ENCODE measurements around the gene CMTM4.

Gene CMTM4

GRCh38 chr16:66639091-66639885 lies 57.3 kb downstream of the CMTM4 start:
- no peaks in the 10 kb centered on the region for H3K79me2 ChIP-seq (ENCODE audit: insufficient read depth, low read length)
- H3K9me3 ChIP-seq (ENCODE audit: insufficient read depth, low read depth, low read length): no peaks in the 10 kb centered on the region
- no peak overlapping the region for H3K9ac ChIP-seq (ENCODE audit: low read depth, low read length, poor library complexity, severe bottlenecking)
- H3K4me1 ChIP-seq (ENCODE audit: insufficient read depth, low read length, poor library complexity, severe bottlenecking): no peaks in the 10 kb centered on the region
- no peak overlapping the region for H2AFZ ChIP-seq (ENCODE audit: low read length)
- no peaks in the 10 kb centered on the region for H3K9me2 ChIP-seq (replicated peaks; ENCODE audit: low read depth, low read length)
- H3K27me3 ChIP-seq (ENCODE audit: insufficient read depth, low read length, poor library complexity, severe bottlenecking): no peaks in the 10 kb centered on the region
- no peaks in the 10 kb centered on the region for H3K36me3 ChIP-seq (ENCODE audit: insufficient read depth, low read length)
- H3F3A ChIP-seq (ENCODE audit: low read depth): no peaks in the 10 kb centered on the region
- no peaks in the 10 kb centered on the region for H4K20me1 ChIP-seq (ENCODE audit: insufficient read depth, low read length, poor library complexity, severe bottlenecking)
- TF ChIP-seq CTCF (conservative IDR thresholded peaks at IDR 0.05; ENCODE audit: low read length) (no peak), EZH2phosphoT487 (IDR thresholded peaks at IDR 0.05; ENCODE audit: borderline replicate concordance) (no peak)
- no peak overlapping the region for H3K4me3 ChIP-seq (ENCODE audit: low read length, poor library complexity, severe bottlenecking)
- no peak overlapping the region for H3K4me2 ChIP-seq (ENCODE audit: low read depth, low read length, poor library complexity, severe bottlenecking)

- H3K4me2 ChIP-seq (ENCODE audit: low read depth, low read length, poor library complexity, severe bottlenecking): no peak overlapping the region
- H2AFZ ChIP-seq (ENCODE audit: low read length): no peak overlapping the region
- H3F3A ChIP-seq (ENCODE audit: low read depth): no peaks in the 10 kb centered on the region
- TF ChIP-seq CTCF (conservative IDR thresholded peaks at IDR 0.05; ENCODE audit: low read length): no peak
- TF ChIP-seq EZH2phosphoT487 (IDR thresholded peaks at IDR 0.05; ENCODE audit: borderline replicate concordance): no peak
- H3K36me3 ChIP-seq (ENCODE audit: insufficient read depth, low read length): no peaks in the 10 kb centered on the region
- no peak overlapping the region for H3K9ac ChIP-seq (ENCODE audit: low read depth, low read length, poor library complexity, severe bottlenecking)
- H3K79me2 ChIP-seq (ENCODE audit: insufficient read depth, low read length): no peaks in the 10 kb centered on the region
- no peaks in the 10 kb centered on the region for H3K9me2 ChIP-seq (replicated peaks; ENCODE audit: low read depth, low read length)
- no peak overlapping the region for H3K4me3 ChIP-seq (ENCODE audit: low read length, poor library complexity, severe bottlenecking)
- no peaks in the 10 kb centered on the region for H3K9me3 ChIP-seq (ENCODE audit: insufficient read depth, low read depth, low read length)
- H3K4me1 ChIP-seq (ENCODE audit: insufficient read depth, low read length, poor library complexity, severe bottlenecking): no peaks in the 10 kb centered on the region
- H3K27me3 ChIP-seq (ENCODE audit: insufficient read depth, low read length, poor library complexity, severe bottlenecking): no peaks in the 10 kb centered on the region
- no peaks in the 10 kb centered on the region for H4K20me1 ChIP-seq (ENCODE audit: insufficient read depth, low read length, poor library complexity, severe bottlenecking)
Observed at GRCh38 chr16:66637806-66638205, 58.7 kb downstream of the CMTM4 start.

- TF ChIP-seq CTCF (conservative IDR thresholded peaks at IDR 0.05; ENCODE audit: low read length) (no peak), EZH2phosphoT487 (IDR thresholded peaks at IDR 0.05; ENCODE audit: borderline replicate concordance) (no peak)
Observed at GRCh38 chr16:66636199-66636598, 60.3 kb downstream of the CMTM4 start.

More at GRCh38 chr16:66636199-66636598, 60.3 kb downstream of the CMTM4 start:
- Histone ChIP-seq H3F3A (ENCODE audit: low read depth) (no peaks in the 10 kb centered on the region), H3K79me2 (ENCODE audit: insufficient read depth, low read length) (no peaks in the 10 kb centered on the region), H3K4me2 (ENCODE audit: low read depth, low read length, poor library complexity, severe bottlenecking) (no peak overlapping the region), H3K4me3 (ENCODE audit: low read length, poor library complexity, severe bottlenecking) (no peak overlapping the region), H3K27me3 (ENCODE audit: insufficient read depth, low read length, poor library complexity, severe bottlenecking) (no peaks in the 10 kb centered on the region), H3K4me1 (ENCODE audit: insufficient read depth, low read length, poor library complexity, severe bottlenecking) (no peaks in the 10 kb centered on the region), H3K9ac (ENCODE audit: low read depth, low read length, poor library complexity, severe bottlenecking) (no peak overlapping the region), H3K9me3 (ENCODE audit: insufficient read depth, low read depth, low read length) (no peaks in the 10 kb centered on the region), H3K9me2 (replicated peaks; ENCODE audit: low read depth, low read length) (no peaks in the 10 kb centered on the region), H4K20me1 (ENCODE audit: insufficient read depth, low read length, poor library complexity, severe bottlenecking) (no peaks in the 10 kb centered on the region), H2AFZ (ENCODE audit: low read length) (no peak overlapping the region), H3K36me3 (ENCODE audit: insufficient read depth, low read length) (no peaks in the 10 kb centered on the region)
